Peyer's patch (tissue), 4 donors: ENCODE measurements around the gene BMPR2. TPM values are rescaled to one million over a fixed set of nuclear protein-coding genes. Genes with fewer than 3 reads are reported as not detected.
"Not testable (repeated sequence)": the region's sequence is repeated elsewhere in the genome, so short reads cannot be mapped to it uniquely, and the experiment has no call there.

Experiments used
- DNase-seq, 3 donors: peaks; one replicate each; pipeline ENCODE4 v3.0.0-alpha.2; 2017 to 2019
- H3K27ac ChIP-seq, 4 donors: fragments of 200-600 bp; sonication (generic); one replicate each; pipeline ENCODE4 v1.5.1; 2016 to 2019
- H3K27me3 ChIP-seq, 2 donors: fragments of 200-600 bp; sonication (generic); one replicate each; pipeline ENCODE4 v1.5.1; 2019
- H3K36me3 ChIP-seq, 3 donors: fragments of 200-600 bp; sonication (generic); one replicate each; pipeline ENCODE4 v1.5.1; 2016 to 2019
- H3K4me1 ChIP-seq, 4 donors: fragments of 200-600 bp; sonication (generic); one replicate each; pipeline ENCODE4 v1.5.1; 2016 to 2019
- H3K4me3 ChIP-seq, 4 donors: fragments of 200-600 bp; sonication (generic); 1 replicate in 3 of 4; 2 replicates in 1 of 4; pipeline ENCODE4 v1.5.1; 2016 to 2019; ENCODE audit warnings: mild to moderate bottlenecking in 1 of 4
- H3K9me3 ChIP-seq, 4 donors: fragments of 200-600 bp; sonication (generic); one replicate each; pipeline ENCODE4 v1.5.1; 2016 to 2019; ENCODE audit warnings: mild to moderate bottlenecking in 1 of 4
- CTCF ChIP-seq, 6 experiments: fragments of 450-650 bp in 4 of 6; fragments of 200-600 bp in 2 of 6; sonication (generic) in 1 of 6; IDR thresholded peaks; one replicate each; pipeline ENCODE4 v1.5.1; 2017 to 2019; ENCODE audit warnings: antibody characterized with exemption in 6 of 6, mild to moderate bottlenecking in 3 of 6, moderate library complexity in 1 of 6
- POLR2A ChIP-seq, 2 donors: fragments of 450-650 bp; IDR thresholded peaks; one replicate each; pipeline ENCODE4 v1.5.1; 2017; ENCODE audit warnings: antibody characterized with exemption in 2 of 2, mild to moderate bottlenecking in 2 of 2, moderate library complexity in 2 of 2
- total RNA-seq, 4 donors: library from RNA; depleted of rRNA; stranded (reverse); fragments of >200 nt; gene quantifications; one replicate each; pipeline ENCODE4 v1.1.0, GENCODE V29; 2016

The BMPR2 gene
- total RNA-seq, 4 donors from 2014 or later = 20.6 to 34.7 (median 30.0) TPM

GRCh38 chr2:202339071-202339870 is 36.9 kb upstream of the BMPR2 start:
- DNase-seq = no peak
- Histone ChIP-seq H3K4me1 (no peaks in the 10 kb centered on the region), H3K27ac (no peak overlapping the region), H3K4me3 (no peak overlapping the region), H3K27me3 (no peaks in the 10 kb centered on the region), H3K9me3 (no peaks in the 10 kb centered on the region), H3K36me3 (no peaks in the 10 kb centered on the region)
- no peak for TF ChIP-seq CTCF (IDR thresholded peaks at IDR 0.05)
- TF ChIP-seq POLR2A (IDR thresholded peaks at IDR 0.05) = no peak

- DNase-seq = no peak
- Histone ChIP-seq H3K27ac (no peak overlapping the region), H3K36me3 (no peaks in the 10 kb centered on the region), H3K4me1 (no peaks in the 10 kb centered on the region), H3K27me3 (no peaks in the 10 kb centered on the region), H3K9me3 (no peaks in the 10 kb centered on the region), H3K4me3 (no peak overlapping the region)
- no peak for TF ChIP-seq POLR2A (IDR thresholded peaks at IDR 0.05)
- TF ChIP-seq CTCF (IDR thresholded peaks at IDR 0.05) = no peak
Measured at GRCh38 chr2:202344178-202344577, 31.9 kb upstream of the BMPR2 start.

GRCh38 chr2:202346180-202346579 is 29.9 kb upstream of the BMPR2 start:
- Histone ChIP-seq H3K9me3 (no peaks in the 10 kb centered on the region), H3K27me3 (no peaks in the 10 kb centered on the region), H3K4me3 (no peak overlapping the region), H3K36me3 (no peaks in the 10 kb centered on the region), H3K4me1 (no peaks in the 10 kb centered on the region), H3K27ac (no peak overlapping the region)
- TF ChIP-seq CTCF (IDR thresholded peaks at IDR 0.05) (no peak), POLR2A (IDR thresholded peaks at IDR 0.05) (no peak)
- no peak for DNase-seq

- no peak for TF ChIP-seq CTCF (IDR thresholded peaks at IDR 0.05)
- TF ChIP-seq POLR2A (IDR thresholded peaks at IDR 0.05) = no peak
- Histone ChIP-seq H3K9me3 (no peaks in the 10 kb centered on the region), H3K27me3 (no peaks in the 10 kb centered on the region), H3K36me3 (no peaks in the 10 kb centered on the region), H3K27ac (no peak overlapping the region), H3K4me3 (no peak overlapping the region), H3K4me1 (no peaks in the 10 kb centered on the region)
- DNase-seq = no peak
Measured at GRCh38 chr2:202353430-202353829, 22.7 kb upstream of the BMPR2 start.

- no peak for DNase-seq
- H3K36me3 ChIP-seq = no peaks in the 10 kb centered on the region
- H3K9me3 ChIP-seq = no peaks in the 10 kb centered on the region
- H3K4me1 ChIP-seq = no peaks in the 10 kb centered on the region
- TF ChIP-seq CTCF (IDR thresholded peaks at IDR 0.05) = no peak
- no peak for TF ChIP-seq POLR2A (IDR thresholded peaks at IDR 0.05)
- no peaks in the 10 kb centered on the region for H3K27me3 ChIP-seq
- H3K27ac ChIP-seq = no peak overlapping the region
- H3K4me3 ChIP-seq = no peak overlapping the region
Measured at GRCh38 chr2:202355993-202356505, 20.1 kb upstream of the BMPR2 start.

- not testable (repeated sequence) for H3K36me3 ChIP-seq, H3K27ac ChIP-seq, H3K27me3 ChIP-seq, H3K9me3 ChIP-seq, H3K4me3 ChIP-seq, H3K4me1 ChIP-seq, DNase-seq
Measured at GRCh38 chr2:202358924-202359323, 17.2 kb upstream of the BMPR2 start.
